ENCODE results near the gene CNTN5. TPM values are rescaled to one million over a fixed set of nuclear protein-coding genes. Genes with fewer than 3 reads are reported as not detected.
"Not testable (repeated sequence)": the region's sequence is repeated elsewhere in the genome, so short reads cannot be mapped to it uniquely, and the experiment has no call there.

The CNTN5 gene
- total RNA-seq, 2 donors from 2014 or later, result 0.23 to 0.33 TPM

- no peak for DNase-seq (ENCODE audit: low spot score)
- intact Hi-C loops (cut with DNase I), result no loop called here
Observed at GRCh38 chr11:99803501-99803900, 782.8 kb downstream of the CNTN5 start.

GRCh38 chr11:99812516-99812915 lies 791.8 kb downstream of the CNTN5 start:
- intact Hi-C loops (cut with DNase I), result no loop called here
- DNase-seq (ENCODE audit: low spot score), result no peak

- intact Hi-C loops (cut with DNase I), result no loop called here
- no peak for DNase-seq (ENCODE audit: low spot score)
Observed at GRCh38 chr11:99814021-99814420, 793.3 kb downstream of the CNTN5 start.

- intact Hi-C loops (cut with DNase I), result loop anchor here in 1 of 2 donors (5.0 kb wide), 1 partner anchor 658 kb away; no protein-coding TSS in a partner anchor
- no peak for DNase-seq (ENCODE audit: low spot score)
Observed at GRCh38 chr11:99814738-99815137, 794.0 kb downstream of the CNTN5 start.

- DNase-seq (ENCODE audit: low spot score), result no peak
- intact Hi-C loops (cut with DNase I), result loop anchor here in 1 of 2 donors (5.0 kb wide), 1 partner anchor 653 kb away; no protein-coding TSS in a partner anchor
Observed at GRCh38 chr11:99818991-99819390, 798.2 kb downstream of the CNTN5 start.

- DNase-seq (ENCODE audit: low spot score), result no peak
- intact Hi-C loops (cut with DNase I), result no loop called here
Observed at GRCh38 chr11:99822846-99823565, 802.3 kb downstream of the CNTN5 start.

GRCh38 chr11:99836739-99837138 lies 816.0 kb downstream of the CNTN5 start:
- DNase-seq (ENCODE audit: low spot score); intact Hi-C loops (cut with DNase I): not testable (repeated sequence)

GRCh38 chr11:99841885-99842284 lies 821.1 kb downstream of the CNTN5 start:
- DNase-seq (ENCODE audit: low spot score), result no peak
- intact Hi-C loops (cut with DNase I), result no loop called here

- intact Hi-C loops (cut with DNase I), result no loop called here
Observed at GRCh38 chr11:99865951-99866350, 845.2 kb downstream of the CNTN5 start.

GRCh38 chr11:99881610-99882009 lies 860.9 kb downstream of the CNTN5 start:
- intact Hi-C loops (cut with DNase I), result no loop called here
- DNase-seq (ENCODE audit: low spot score), result no peak

More at GRCh38 chr11:99865951-99866350, 845.2 kb downstream of the CNTN5 start:
- DNase-seq (ENCODE audit: low spot score), result no peak

- no peak for DNase-seq (ENCODE audit: low spot score)
- intact Hi-C loops (cut with DNase I), result no loop called here
Observed at GRCh38 chr11:99884750-99885149, 864.0 kb downstream of the CNTN5 start.

- no peak for DNase-seq (ENCODE audit: low spot score)
- intact Hi-C loops (cut with DNase I), result no loop called here
Observed at GRCh38 chr11:99887481-99887880, 866.7 kb downstream of the CNTN5 start.

- no peak for DNase-seq (ENCODE audit: low spot score)
- intact Hi-C loops (cut with DNase I), result no loop called here
Observed at GRCh38 chr11:99893811-99894210, 873.1 kb downstream of the CNTN5 start.

GRCh38 chr11:99901175-99901574 lies 880.4 kb downstream of the CNTN5 start:
- intact Hi-C loops (cut with DNase I), result no loop called here
- no peak for DNase-seq (ENCODE audit: low spot score)

- intact Hi-C loops (cut with DNase I), result no loop called here
- DNase-seq (ENCODE audit: low spot score), result no peak
Observed at GRCh38 chr11:99911116-99911515, 890.4 kb downstream of the CNTN5 start.

GRCh38 chr11:99916078-99916477 lies 895.3 kb downstream of the CNTN5 start:
- intact Hi-C loops (cut with DNase I), result no loop called here
- DNase-seq (ENCODE audit: low spot score), result no peak

GRCh38 chr11:99918761-99919160 lies 898.0 kb downstream of the CNTN5 start:
- intact Hi-C loops (cut with DNase I), result no loop called here
- DNase-seq (ENCODE audit: low spot score), result no peak

- intact Hi-C loops (cut with DNase I), result no loop called here
- no peak for DNase-seq (ENCODE audit: low spot score)
Observed at GRCh38 chr11:99920956-99921355, 900.2 kb downstream of the CNTN5 start.

- no peak for DNase-seq (ENCODE audit: low spot score)
- intact Hi-C loops (cut with DNase I), result no loop called here
Observed at GRCh38 chr11:99925968-99926367, 905.2 kb downstream of the CNTN5 start.

GRCh38 chr11:99932684-99933083 lies 911.9 kb downstream of the CNTN5 start:
- intact Hi-C loops (cut with DNase I), result no loop called here
- DNase-seq (ENCODE audit: low spot score), result no peak

- intact Hi-C loops (cut with DNase I), result no loop called here
- DNase-seq (ENCODE audit: low spot score), result no peak
Observed at GRCh38 chr11:99934008-99934407, 913.3 kb downstream of the CNTN5 start.
